Endothelial cell of umbilical vein (primary cell): ENCODE data around the gene NKD1. TPM values are rescaled to one million over a fixed set of nuclear protein-coding genes. Genes with fewer than 3 reads are reported as not detected.

ENCODE experiments used
- BruUV-seq: library from RNA; stranded (reverse); fragments of 400-500 nt; replicated peaks from 2 replicates; lab custom pipeline; 2021; lab: Mats Ljungman, UMichigan
- CTCF ChIA-PET: fragments of 300-600, 350-600 bp; sonication (Branson Sonifier 250); formaldehyde crosslinking; loops from one replicate; lab custom pipeline; 2021; ENCODE audit warnings: antibody characterized with exemption, inconsistent platforms; lab: Charles Lee
- POLR2A ChIA-PET: fragments of 300-600, 350-600 bp; sonication (Branson Sonifier 250); formaldehyde crosslinking; loops from one replicate; lab custom pipeline; 2021; ENCODE audit warnings: antibody characterized with exemption, inconsistent platforms; lab: Charles Lee
- DNase-seq: peaks from one replicate; pipeline ENCODE4 v3.0.0-alpha.2; 2011; ENCODE audit warnings: low read depth, low spot score
- FAIRE-seq: peaks from 2 replicates; lab custom pipeline; 2011; peaks lifted over from hg19 to GRCh38; lab: Jason Lieb, UNC
- H2AFZ ChIP-seq: 2 replicates; pipeline ENCODE4 v1.6.0; 2012; ENCODE audit warnings: low read depth, low read length, control low read depth, inconsistent platforms
- H3K27ac ChIP-seq: 2 replicates; pipeline ENCODE4 v1.5.1; 2011; ENCODE audit warnings: low read depth, mild to moderate bottlenecking, control low read depth, low read length, moderate library complexity; ENCODE audit not compliant: insufficient read depth
- H3K27me3 ChIP-seq, 2 experiments: 2 replicates each; pipeline versions ENCODE4 v1.6.0 to v1.6.1; 2011; ENCODE audit warnings: low read length in 2 of 2, mixed read lengths in 1 of 2; ENCODE audit not compliant: control insufficient read depth in 2 of 2, insufficient read depth in 2 of 2
- H3K36me3 ChIP-seq, 2 experiments: 2 replicates in 1 of 2; 3 replicates in 1 of 2; pipeline ENCODE4 v1.5.1; 2011; ENCODE audit warnings: low read length in 2 of 2, mild to moderate bottlenecking in 1 of 2, moderate library complexity in 1 of 2; ENCODE audit not compliant: control insufficient read depth in 2 of 2, insufficient read depth in 2 of 2; ENCODE audit errors: extremely low read depth in 1 of 2
- H3K4me1 ChIP-seq: 3 replicates; pipeline ENCODE4 v1.5.1; 2011; ENCODE audit warnings: mild to moderate bottlenecking, low read length; ENCODE audit not compliant: control insufficient read depth, insufficient read depth; ENCODE audit errors: extremely low read depth
- H3K4me2 ChIP-seq: 2 replicates; pipeline ENCODE4 v1.6.1; 2011; ENCODE audit warnings: low read length, control low read depth, mixed read lengths; ENCODE audit not compliant: insufficient read depth
- H3K4me3 ChIP-seq, 3 experiments: fragments of 200-600 bp in 1 of 3; sonication (generic), shearing (Covaris generic) in 1 of 3; replicated peaks in 1 of 3; 2 replicates each; pipeline ENCODE4 v1.5.1; 2011 to 2016; ENCODE audit warnings: control low read depth in 3 of 3, low read length in 3 of 3, mild to moderate bottlenecking in 2 of 3, inconsistent platforms in 1 of 3, low read depth in 1 of 3, moderate library complexity in 1 of 3; ENCODE audit not compliant: insufficient read depth in 1 of 3
- H3K79me2 ChIP-seq: 2 replicates; pipeline ENCODE4 v1.6.0; 2012; ENCODE audit warnings: low read length, inconsistent platforms; ENCODE audit not compliant: control insufficient read depth, insufficient read depth
- H3K9ac ChIP-seq: replicated peaks from 2 replicates; pipeline ENCODE3; 2011; ENCODE audit warnings: low read length, control low read depth; ENCODE audit not compliant: insufficient read depth; ENCODE audit errors: extremely low read depth
- H3K9me1 ChIP-seq: replicated peaks from 3 replicates; pipeline ENCODE4 v1.6.0; 2011; ENCODE audit warnings: mild to moderate bottlenecking, low read length; ENCODE audit not compliant: control insufficient read depth, insufficient read depth; ENCODE audit errors: extremely low read depth
- H3K9me3 ChIP-seq: replicated peaks from 2 replicates; pipeline ENCODE4 v1.5.1; 2012; ENCODE audit warnings: low read length, inconsistent platforms; ENCODE audit not compliant: control insufficient read depth, insufficient read depth
- H4K20me1 ChIP-seq: replicated peaks from 2 replicates; pipeline ENCODE3; 2011; ENCODE audit warnings: mild to moderate bottlenecking, low read length; ENCODE audit not compliant: control insufficient read depth, insufficient read depth; ENCODE audit errors: extremely low read depth
- CTCF ChIP-seq, 2 donors: IDR thresholded peaks; 1 replicate in 1 of 2; 2 replicates in 1 of 2; pipeline ENCODE4 v1.5.1; 2011; ENCODE audit warnings: low read length in 2 of 2, mild to moderate bottlenecking in 2 of 2, moderate library complexity in 2 of 2, control low read depth in 1 of 2, inconsistent platforms in 1 of 2, low read depth in 1 of 2; ENCODE audit not compliant: insufficient read depth in 1 of 2; ENCODE audit errors: extremely low read depth in 1 of 2
- EZH2 ChIP-seq: IDR thresholded peaks from 2 replicates; pipeline ENCODE4 v1.6.1; 2012; ENCODE audit warnings: borderline replicate concordance, low read depth, mild to moderate bottlenecking, moderate library complexity, low read length, inconsistent platforms; ENCODE audit not compliant: severe bottlenecking
- FOS ChIP-seq: IDR thresholded peaks from 2 replicates; pipeline ENCODE4 v1.6.1; 2011; ENCODE audit warnings: mild to moderate bottlenecking, low read length, moderate library complexity, borderline replicate concordance; ENCODE audit not compliant: insufficient read depth
- JUN ChIP-seq: IDR thresholded peaks from 2 replicates; pipeline ENCODE4 v1.6.1; 2011; ENCODE audit warnings: borderline replicate concordance, low read depth; ENCODE audit not compliant: insufficient read length, insufficient read depth
- MAX ChIP-seq: IDR thresholded peaks from 2 replicates; pipeline ENCODE4 v1.6.1; 2011; ENCODE audit not compliant: insufficient read depth, insufficient read length
- POLR2A ChIP-seq: IDR thresholded peaks from 2 replicates; pipeline ENCODE4 v1.6.1; 2012; ENCODE audit warnings: low read depth, mild to moderate bottlenecking, control low read depth, low read length
- dilution Hi-C: fragments of 300-500 bp; cut with MboI; formaldehyde crosslinking; loops from one replicate; pipeline ENCODE4 v1.15.0; 2019; ENCODE audit warnings: low sequenced_read_pairs; ENCODE audit not compliant: extremely low pct_ligation_motif_present
- intact Hi-C: fragments of 100-400 bp; cut with micrococcal nuclease; formaldehyde crosslinking; loops from one replicate; pipeline ENCODE4 v1.10.0; 2022
- polyA plus RNA-seq, 4 experiments: library from polyadenylated mRNA; depleted of rRNA in 3 of 4; stranded (reverse) in 3 of 4; unstranded in 1 of 4; fragments of >200 nt; gene quantifications; 2 replicates each; pipeline versions ENCODE4 v1.2.1 to v1.2.3, GENCODE V29; 2011 to 2012; ENCODE audit warnings: missing spikeins in 1 of 4
- total RNA-seq: library from RNA; stranded (reverse); gene quantifications from 2 replicates; pipeline ENCODE4 v1.2.3, GENCODE V29; 2021

The NKD1 gene
- total and polyA plus RNA-seq, 2 donors (not counting 3 experiments of a cell fraction or from before 2014, with no cell fraction given) = not detected

- Histone ChIP-seq H3K9me1 (no peaks in the 10 kb centered on the region), H3K36me3 (no peaks in the 10 kb centered on the region), H3K4me1 (no peaks in the 10 kb centered on the region), H3K27me3 (no peaks in the 10 kb centered on the region), H3K9me3 (no peaks in the 10 kb centered on the region), H3K9ac (no peak overlapping the region), H3K79me2 (no peaks in the 10 kb centered on the region), H4K20me1 (no peaks in the 10 kb centered on the region), H3K4me3 (no peak overlapping the region), H2AFZ (no peak overlapping the region), H3K4me2 (no peak overlapping the region), H3K27ac (no peak overlapping the region)
- ChIA-PET CTCF (interaction anchor here (0.6 to 2.0 kb wide), 9 partner anchors 10 to 484 kb away, joined by 3 to 7 read pairs (median 4); partner anchors contain the start of gene CNEP1R1), POLR2A (no interaction called here)
- BruUV-seq = no TSS peak
- dilution Hi-C loops (no loop called here), intact Hi-C loops (loop anchor here (1.0 to 10.0 kb wide), 4 partner anchors 139 to 1745 kb away; partner anchors contain the start of gene CNEP1R1)
- FAIRE-seq (peak; percentile 28), DNase-seq (peak; percentile 42)
- TF ChIP-seq CTCF (IDR thresholded peaks at IDR 0.05; ENCODE audit: extremely low read depth in 1 of 2, insufficient read depth in 1 of 2, low read depth in 1 of 2, low read length in 2 of 2) (peak; percentile 66 to 69), JUN (no peak)
These were observed 38.5 kb upstream of the NKD1 start for GRCh38 chr16:50509521-50510341.

- H3K4me2 ChIP-seq = no peak overlapping the region
- dilution Hi-C loops (no loop called here), intact Hi-C loops (loop anchor here (10.0 kb wide), 1 partner anchor 1740 kb away; no protein-coding TSS in a partner anchor)
- no peaks in the 10 kb centered on the region for H3K4me1 ChIP-seq
- H2AFZ ChIP-seq = no peak overlapping the region
- no peaks in the 10 kb centered on the region for H3K9me3 ChIP-seq
- TF ChIP-seq POLR2A (no peak), FOS (no peak), JUN (no peak), MAX (no peak), EZH2 (no peak)
- H3K9ac ChIP-seq = no peak overlapping the region
- H3K9me1 ChIP-seq = no peaks in the 10 kb centered on the region
- no peak overlapping the region for H3K27ac ChIP-seq
- no peaks in the 10 kb centered on the region for H3K36me3 ChIP-seq
- ChIA-PET POLR2A (no interaction called here), CTCF (no interaction called here)
- H3K79me2 ChIP-seq = no peaks in the 10 kb centered on the region
- BruUV-seq = no TSS peak
- no peaks in the 10 kb centered on the region for H4K20me1 ChIP-seq
- no peak overlapping the region for H3K4me3 ChIP-seq
- FAIRE-seq (no peak), DNase-seq (no peak)
- H3K27me3 ChIP-seq = no peaks in the 10 kb centered on the region
These were observed 33.0 kb upstream of the NKD1 start for GRCh38 chr16:50515218-50515617.
